Activated B cell treated with CpG ODN at 0.5 μM for 24 hours (primary cell): ENCODE data around the gene OR52W1. TPM values are rescaled to one million over a fixed set of nuclear protein-coding genes. Genes with fewer than 3 reads are reported as not detected.

Experiments
- ATAC-seq: fragments of 200-7000 bp; cut with Tn5 transposase; one replicate; pipeline ENCODE4 v1.10.0; 2021; ENCODE audit warnings: low read depth, mild to moderate bottlenecking, moderate library complexity
- CTCF ChIA-PET: fragments of 350-600 bp; sonication (Branson Sonifier 250); formaldehyde crosslinking; loops from one replicate; lab custom pipeline; 2021; ENCODE audit warnings: antibody characterized with exemption; lab: Charles Lee
- POLR2A ChIA-PET: fragments of 350-600 bp; sonication (Branson Sonifier 250); formaldehyde crosslinking; loops from one replicate; lab custom pipeline; 2021; ENCODE audit warnings: antibody characterized with exemption; lab: Charles Lee
- DNase-seq: peaks from one replicate; pipeline ENCODE4 v3.0.0; 2022
- H3K27ac Mint-ChIP-seq: one replicate; pipeline ENCODE4 v1.8.0; 2020; ENCODE audit warnings: mixed read lengths
- H3K27me3 Mint-ChIP-seq: one replicate; pipeline ENCODE4 v1.8.0; 2021; ENCODE audit warnings: mixed read lengths
- H3K36me3 Mint-ChIP-seq: one replicate; pipeline ENCODE4 v1.8.0; 2021; ENCODE audit warnings: low read depth, mixed read lengths
- H3K4me1 Mint-ChIP-seq: one replicate; pipeline ENCODE4 v1.8.0; 2021; ENCODE audit warnings: mixed read lengths
- H3K4me3 Mint-ChIP-seq: one replicate; pipeline ENCODE4 v1.8.0; 2020; ENCODE audit warnings: mild to moderate bottlenecking, mixed read lengths
- H3K9me3 Mint-ChIP-seq: one replicate; pipeline ENCODE4 v1.8.0; 2020; ENCODE audit warnings: mixed read lengths
- CTCF ChIP-seq: fragments of 200-600 bp; IDR thresholded peaks from one replicate; pipeline ENCODE4 v1.8.0; 2022; ENCODE audit warnings: antibody characterized with exemption, mild to moderate bottlenecking
- intact Hi-C: fragments of 100-400 bp; cut with micrococcal nuclease; formaldehyde crosslinking; loops from one replicate; pipeline ENCODE4 v1.15.1; 2024
- total RNA-seq: library from RNA; stranded (reverse); gene quantifications from 2 replicates; pipeline ENCODE4 v1.2.3, GENCODE V29; 2022

OR52W1 gene
- total RNA-seq, 1 donor from 2014 or later: not detected

- H3K27me3 Mint-ChIP-seq: no peaks in the 10 kb centered on the region
- H3K27ac Mint-ChIP-seq: no peak within 1 kb of the TSS
- intact Hi-C loops: no loop called here
- ChIA-PET POLR2A (no interaction called here), CTCF (no interaction called here)
- DNase-seq: no peak
- ATAC-seq: no peak
- H3K9me3 Mint-ChIP-seq: no peaks in the 10 kb centered on the region
- no peak for TF ChIP-seq CTCF
- H3K4me1 Mint-ChIP-seq: peaks cover 11% of the 10 kb centered on the region
- H3K4me3 Mint-ChIP-seq: no peak within 1 kb of the TSS
- peaks cover 49% of the 10 kb centered on the region for H3K36me3 Mint-ChIP-seq
These were observed 6.3 kb downstream of the OR52W1 start, which contains the start of gene C11orf42 for GRCh38 chr11:6205366-6205765. C11orf42 (plus strand) TSS chr11:6205557; CDS start chr11:6205616, 59 bp downstream.

- Mint-ChIP-seq H3K4me3 (no peak overlapping the region), H3K4me1 (peaks cover 8% of the 10 kb centered on the region), H3K36me3 (peaks cover 52% of the 10 kb centered on the region), H3K27me3 (no peaks in the 10 kb centered on the region), H3K9me3 (no peaks in the 10 kb centered on the region), H3K27ac (no peak overlapping the region)
- DNase-seq (no peak), ATAC-seq (no peak)
- TF ChIP-seq CTCF: no peak
- ChIA-PET POLR2A (no interaction called here), CTCF (no interaction called here)
- intact Hi-C loops: no loop called here
These were observed 7.6 kb downstream of the OR52W1 start for GRCh38 chr11:6206456-6207180.

GRCh38 chr11:6209801-6210200, 10.8 kb downstream of the OR52W1 start:
- DNase-seq: no peak
- Mint-ChIP-seq H3K4me1 (no peaks in the 10 kb centered on the region), H3K36me3 (peaks cover 54% of the 10 kb centered on the region), H3K27me3 (no peaks in the 10 kb centered on the region), H3K4me3 (no peak overlapping the region), H3K27ac (no peak overlapping the region), H3K9me3 (no peaks in the 10 kb centered on the region)
- no peak for TF ChIP-seq CTCF
- POLR2A ChIA-PET: no interaction called here
- no peak for ATAC-seq
- intact Hi-C loops: no loop called here
- CTCF ChIA-PET: no interaction called here

- Mint-ChIP-seq H3K9me3 (no peaks in the 10 kb centered on the region), H3K27ac (no peak overlapping the region), H3K27me3 (no peaks in the 10 kb centered on the region), H3K36me3 (peaks cover 53% of the 10 kb centered on the region), H3K4me1 (no peaks in the 10 kb centered on the region), H3K4me3 (no peak overlapping the region)
- CTCF ChIA-PET: no interaction called here
- POLR2A ChIA-PET: no interaction called here
- intact Hi-C loops: no loop called here
- no peak for TF ChIP-seq CTCF
- ATAC-seq: no peak
- DNase-seq: no peak
These were observed 11.4 kb downstream of the OR52W1 start for GRCh38 chr11:6210274-6210955.

GRCh38 chr11:6214530-6214929, 15.5 kb downstream of the OR52W1 start:
- no peak overlapping the region for H3K4me3 Mint-ChIP-seq
- DNase-seq (no peak), ATAC-seq (no peak)
- peaks cover under 1% of the 10 kb centered on the region for H3K4me1 Mint-ChIP-seq
- TF ChIP-seq CTCF: no peak
- H3K27me3 Mint-ChIP-seq: no peaks in the 10 kb centered on the region
- intact Hi-C loops: no loop called here
- POLR2A ChIA-PET: no interaction called here
- H3K27ac Mint-ChIP-seq: no peak overlapping the region
- CTCF ChIA-PET: no interaction called here
- H3K36me3 Mint-ChIP-seq: peaks cover 54% of the 10 kb centered on the region
- H3K9me3 Mint-ChIP-seq: no peaks in the 10 kb centered on the region
